Mucosa of gallbladder (tissue), 1 donor: Measurements from ENCODE around the gene TMEM191C. TPM values are rescaled to one million over a fixed set of nuclear protein-coding genes. Genes with fewer than 3 reads are reported as not detected.
"Not testable (repeated sequence)": the region's sequence is repeated elsewhere in the genome, so short reads cannot be mapped to it uniquely, and the experiment has no call there.

Experiments
- DNase-seq: peaks from one replicate; pipeline ENCODE4 v3.0.0-alpha.2; 2020; ENCODE audit warnings: low spot score
- total RNA-seq: library from RNA; stranded (reverse); gene quantifications from one replicate; pipeline ENCODE4 v1.2.1, GENCODE V29; 2021
- donor health status: DM: no; HTN: no; CAD: no.

TMEM191C gene
- total RNA-seq: 2.8 TPM

- DNase-seq: not testable (repeated sequence)
These were observed at the start of gene TMEM191C for GRCh38 chr22:21467337-21468193. TSS of gene TMEM191C (plus strand) at chr22:21467387. CDS start at chr22:21467460, 73 bp downstream.

DNA sequence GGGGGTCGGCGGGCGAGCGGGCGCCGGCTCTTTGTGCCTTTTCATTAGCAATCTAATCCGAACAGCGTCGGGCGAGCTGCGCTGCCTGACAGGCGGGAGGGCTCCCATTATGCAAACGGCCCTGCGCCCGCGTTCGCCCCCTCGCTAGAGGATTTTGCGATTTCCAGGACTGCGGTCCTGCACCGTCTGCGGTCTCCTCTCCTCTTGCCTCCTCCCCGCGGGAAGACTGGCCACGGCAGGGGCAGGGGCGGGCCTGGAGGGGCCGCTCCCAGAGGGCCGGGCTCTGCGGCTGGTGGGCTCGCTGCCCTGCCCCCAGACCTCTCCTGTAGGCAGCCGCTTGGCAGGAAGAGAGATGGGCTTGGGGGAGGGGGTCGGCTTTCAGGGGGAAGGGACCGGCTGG is 49.3 kb upstream of the TMEM191C start:
- not testable (repeated sequence) for DNase-seq

GRCh38 chr22:21418974-21419638 is 48.1 kb upstream of the TMEM191C start:
- not testable (repeated sequence) for DNase-seq

GRCh38 chr22:21420180-21420763 is 46.9 kb upstream of the TMEM191C start:
- DNase-seq: peak; percentile 10

DNA sequence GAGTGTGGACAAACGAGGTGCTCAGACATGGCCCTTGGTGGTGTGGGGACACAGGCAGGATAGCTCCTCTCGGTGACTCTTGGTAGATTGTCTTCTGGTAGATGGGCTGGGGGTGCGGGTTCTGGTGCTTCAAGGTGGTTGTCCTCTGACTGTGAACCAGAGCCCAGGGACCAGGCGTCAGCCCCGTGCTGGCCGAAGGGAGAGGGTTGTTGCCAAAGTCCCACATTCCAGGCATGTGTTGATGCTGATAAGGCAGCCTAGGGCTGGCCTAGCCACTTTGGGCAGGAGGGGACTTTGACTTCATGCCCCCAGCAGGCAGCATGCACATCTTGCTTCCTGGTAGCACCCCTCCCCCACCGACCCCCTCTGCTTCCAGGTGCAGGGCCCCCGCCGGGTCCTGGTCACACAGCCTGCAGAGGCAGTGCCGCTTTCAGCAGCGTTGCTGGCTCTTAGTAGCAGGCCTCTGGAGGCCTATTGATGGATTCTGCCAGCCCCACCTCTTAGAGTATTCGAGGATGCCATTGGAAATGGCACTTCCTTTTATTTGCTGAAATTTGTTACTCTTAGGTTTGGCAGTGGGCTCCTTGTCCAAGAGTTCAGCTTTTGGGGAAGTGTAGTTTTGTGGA is 43.0 kb upstream of the TMEM191C start:
- DNase-seq: not testable (repeated sequence)

- not testable (repeated sequence) for DNase-seq
These were observed 32.6 kb upstream of the TMEM191C start for GRCh38 chr22:21434378-21435233.

DNA sequence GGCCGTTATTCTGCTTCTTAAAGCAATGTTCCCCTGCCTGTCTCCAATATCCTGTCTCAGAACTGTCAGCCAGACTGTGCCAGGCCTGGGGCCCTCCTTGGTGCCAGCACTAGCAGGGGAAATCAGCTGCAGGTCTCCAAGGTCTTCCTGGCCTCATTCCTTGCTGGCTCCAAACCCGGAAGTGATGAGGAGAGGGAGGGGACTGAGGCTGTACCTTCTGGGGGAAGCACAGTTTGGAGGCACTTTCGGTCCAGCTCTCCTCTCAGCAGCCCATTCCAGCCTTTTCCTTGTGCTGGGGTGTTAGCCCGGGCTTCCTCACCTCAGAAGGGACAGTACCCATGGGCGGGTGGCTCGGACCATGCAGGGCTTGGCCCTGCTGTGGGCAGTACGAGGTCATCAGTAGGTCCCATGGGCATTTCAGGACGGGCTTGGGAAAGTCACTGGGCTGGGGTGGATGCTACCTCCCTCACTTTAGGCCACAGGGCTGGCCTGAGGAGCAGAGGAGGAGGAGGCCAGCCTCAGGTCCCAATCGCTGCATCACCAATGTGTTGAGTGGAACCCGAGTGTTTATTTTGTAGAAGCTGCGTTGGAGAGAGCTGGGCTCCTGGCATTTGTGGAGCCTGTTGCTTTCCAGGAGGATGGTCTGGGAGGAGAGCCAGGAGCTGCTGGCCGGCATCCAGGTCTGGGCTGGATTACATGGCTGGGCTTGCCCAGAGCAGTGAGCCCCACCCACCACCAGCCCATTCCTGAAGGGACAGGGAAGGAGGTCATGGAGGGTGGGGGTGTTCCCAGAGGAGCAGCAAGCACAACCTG is 31.0 kb upstream of the TMEM191C start:
- DNase-seq: peak; percentile 10

- peak; percentile 3 for DNase-seq
These were observed 29.2 kb upstream of the TMEM191C start for GRCh38 chr22:21438013-21438412.

GRCh38 chr22:21440018-21440636 is 27.1 kb upstream of the TMEM191C start:
- DNase-seq: not testable (repeated sequence)

GRCh38 chr22:21440676-21441075 is 26.5 kb upstream of the TMEM191C start:
- DNase-seq: not testable (repeated sequence)

- not testable (repeated sequence) for DNase-seq
These were observed 26.0 kb upstream of the TMEM191C start for GRCh38 chr22:21441170-21441569.

GRCh38 chr22:21442123-21442522 is 25.1 kb upstream of the TMEM191C start:
- DNase-seq: not testable (repeated sequence)

DNA sequence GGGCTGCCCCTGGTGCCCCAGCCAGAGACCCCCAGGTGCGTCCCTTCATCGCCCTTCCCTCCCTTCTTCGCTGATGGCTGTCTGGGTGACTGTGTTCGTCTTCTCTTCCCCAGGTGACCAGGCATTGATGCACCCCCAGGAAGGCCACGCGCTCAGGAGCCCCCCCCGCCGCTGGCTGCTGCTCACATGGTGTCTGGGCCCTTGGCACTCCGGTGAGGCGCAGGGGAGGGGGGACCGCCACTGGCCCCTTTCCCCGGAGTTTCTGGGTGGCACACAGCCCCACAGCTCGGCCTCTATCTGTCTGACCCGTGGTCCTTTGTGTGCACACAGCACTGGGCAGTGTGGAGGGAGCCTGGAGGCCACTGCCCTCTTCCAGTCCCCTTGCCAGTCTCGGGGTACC is 24.5 kb upstream of the TMEM191C start:
- DNase-seq: peak; percentile 7

GRCh38 chr22:21443057-21443734 is 24.0 kb upstream of the TMEM191C start:
- DNase-seq: peak; percentile 6

DNA sequence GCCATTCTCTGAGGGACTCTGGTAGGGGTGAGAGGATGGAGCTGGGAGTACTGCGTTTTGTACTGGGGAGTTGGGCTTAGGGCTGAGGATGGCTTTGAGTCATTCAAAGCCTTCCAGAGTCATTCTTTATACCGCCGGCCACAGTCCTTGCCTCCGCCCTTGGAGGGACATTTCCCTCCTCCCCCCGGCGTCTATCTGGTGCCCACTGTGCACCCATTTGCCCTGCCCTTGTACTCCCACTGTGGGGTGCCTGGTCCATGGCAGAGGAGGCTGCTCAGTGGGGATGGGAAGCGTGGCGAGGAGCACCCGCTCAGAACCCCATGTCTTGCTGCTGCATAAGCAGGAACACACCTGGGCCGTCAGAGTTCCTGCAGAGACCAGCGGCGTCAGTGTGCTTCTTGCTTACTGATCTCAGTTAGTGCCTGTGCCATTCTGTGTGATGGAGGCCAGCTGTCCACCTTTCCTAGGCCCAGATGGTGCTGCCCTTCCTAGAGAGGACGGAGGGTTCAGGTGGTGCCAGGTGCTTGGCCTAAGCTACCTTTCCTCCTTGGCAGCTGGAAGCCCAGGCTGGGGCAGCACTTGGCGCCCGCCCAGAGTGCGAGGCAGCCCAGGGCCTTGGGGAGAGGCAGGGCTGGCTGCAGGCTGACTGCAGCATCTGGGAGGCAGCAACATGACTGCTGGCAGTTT is 23.3 kb upstream of the TMEM191C start:
- DNase-seq: peak; percentile 4

GRCh38 chr22:21444701-21445436 is 22.3 kb upstream of the TMEM191C start:
- DNase-seq: peak; percentile 6

DNA sequence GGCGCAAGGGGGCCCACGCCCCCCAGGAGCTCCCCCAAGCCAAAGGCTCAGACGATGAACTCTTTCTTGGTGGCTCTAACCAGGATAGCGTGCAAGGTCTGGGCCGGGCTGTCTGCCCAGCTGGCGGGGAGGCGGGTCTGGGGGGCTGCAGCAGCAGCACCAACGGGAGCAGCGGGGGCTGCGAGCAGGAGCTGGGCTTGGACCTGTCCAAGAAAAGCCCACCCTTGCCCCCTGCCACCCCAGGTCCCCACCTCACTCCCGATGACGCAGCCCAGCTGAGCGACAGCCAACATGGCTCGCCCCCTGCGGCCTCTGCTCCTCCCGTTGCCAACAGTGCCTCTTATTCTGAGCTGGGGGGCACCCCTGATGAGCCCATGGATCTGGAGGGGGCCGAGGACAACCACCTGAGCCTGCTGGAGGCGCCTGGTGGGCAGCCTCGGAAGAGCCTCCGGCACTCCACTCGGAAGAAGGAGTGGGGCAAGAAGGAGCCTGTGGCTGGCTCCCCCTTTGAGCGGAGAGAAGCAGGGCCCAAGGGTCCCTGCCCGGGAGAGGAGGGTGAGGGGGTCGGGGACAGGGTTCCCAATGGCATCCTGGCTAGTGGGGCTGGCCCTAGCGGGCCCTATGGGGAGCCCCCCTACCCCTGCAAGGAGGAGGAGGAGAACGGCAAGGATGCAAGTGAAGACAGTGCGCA is 21.6 kb upstream of the TMEM191C start:
- DNase-seq: peak; percentile 8
